ENCODE results near the gene CPXM2. TPM values are rescaled to one million over a fixed set of nuclear protein-coding genes. Genes with fewer than 3 reads are reported as not detected.

Gene CPXM2
- total RNA-seq, 1 experiment from 2014 or later: 0.12 TPM

DNA sequence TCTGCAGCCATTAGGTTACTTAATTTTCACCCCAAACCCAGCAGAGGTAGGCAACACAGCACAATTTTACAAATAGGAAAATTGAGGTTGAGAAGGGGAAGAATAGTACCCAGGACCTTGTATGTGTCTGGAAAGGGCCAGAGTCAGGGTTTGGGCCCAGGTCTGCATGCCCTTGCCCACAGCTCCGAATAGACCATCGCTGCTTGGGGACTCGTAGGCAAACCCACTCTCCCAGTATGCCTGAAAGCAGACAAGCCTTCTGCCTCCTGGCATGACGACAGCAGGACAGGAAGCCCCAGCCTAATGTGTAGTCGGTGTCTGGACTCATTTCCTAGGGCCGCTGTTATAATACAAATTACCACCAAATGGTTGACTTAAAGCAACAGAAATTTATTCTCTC, 133.8 kb downstream of the CPXM2 start:
- no peak for TF ChIP-seq FOSL1 (IDR thresholded peaks at IDR 0.05; ENCODE audit: low read depth)
- no peak for TF ChIP-seq ZFX (IDR thresholded peaks at IDR 0.05)
- TF ChIP-seq MAX (IDR thresholded peaks at IDR 0.05): no peak
- no peak for TF ChIP-seq SRF (IDR thresholded peaks at IDR 0.05; ENCODE audit: low read depth)
- TF ChIP-seq EGR1 (IDR thresholded peaks at IDR 0.05; ENCODE audit: low read depth): no peak
- TF ChIP-seq CTCF (IDR thresholded peaks at IDR 0.05 in 2 of 3, conservative IDR thresholded peaks at IDR 0.05 in 1 of 3; ENCODE audit: borderline replicate concordance in 1 of 3, insufficient read depth in 1 of 3, low read depth in 2 of 3, low read length in 2 of 3): no peak
- no peak for TF ChIP-seq CEBPB (IDR thresholded peaks at IDR 0.05; ENCODE audit: low read depth)
- TF ChIP-seq POLR2AphosphoS5 (IDR thresholded peaks at IDR 0.05; ENCODE audit: low read depth, low read length): no peak
- TF ChIP-seq JUND (IDR thresholded peaks at IDR 0.05): no peak
- TF ChIP-seq EZH2phosphoT487 (IDR thresholded peaks at IDR 0.05; ENCODE audit: borderline replicate concordance): no peak
- no peak for TF ChIP-seq ELF1 (IDR thresholded peaks at IDR 0.05; ENCODE audit: borderline replicate concordance, low read depth)
- TF ChIP-seq, protein P1, sequence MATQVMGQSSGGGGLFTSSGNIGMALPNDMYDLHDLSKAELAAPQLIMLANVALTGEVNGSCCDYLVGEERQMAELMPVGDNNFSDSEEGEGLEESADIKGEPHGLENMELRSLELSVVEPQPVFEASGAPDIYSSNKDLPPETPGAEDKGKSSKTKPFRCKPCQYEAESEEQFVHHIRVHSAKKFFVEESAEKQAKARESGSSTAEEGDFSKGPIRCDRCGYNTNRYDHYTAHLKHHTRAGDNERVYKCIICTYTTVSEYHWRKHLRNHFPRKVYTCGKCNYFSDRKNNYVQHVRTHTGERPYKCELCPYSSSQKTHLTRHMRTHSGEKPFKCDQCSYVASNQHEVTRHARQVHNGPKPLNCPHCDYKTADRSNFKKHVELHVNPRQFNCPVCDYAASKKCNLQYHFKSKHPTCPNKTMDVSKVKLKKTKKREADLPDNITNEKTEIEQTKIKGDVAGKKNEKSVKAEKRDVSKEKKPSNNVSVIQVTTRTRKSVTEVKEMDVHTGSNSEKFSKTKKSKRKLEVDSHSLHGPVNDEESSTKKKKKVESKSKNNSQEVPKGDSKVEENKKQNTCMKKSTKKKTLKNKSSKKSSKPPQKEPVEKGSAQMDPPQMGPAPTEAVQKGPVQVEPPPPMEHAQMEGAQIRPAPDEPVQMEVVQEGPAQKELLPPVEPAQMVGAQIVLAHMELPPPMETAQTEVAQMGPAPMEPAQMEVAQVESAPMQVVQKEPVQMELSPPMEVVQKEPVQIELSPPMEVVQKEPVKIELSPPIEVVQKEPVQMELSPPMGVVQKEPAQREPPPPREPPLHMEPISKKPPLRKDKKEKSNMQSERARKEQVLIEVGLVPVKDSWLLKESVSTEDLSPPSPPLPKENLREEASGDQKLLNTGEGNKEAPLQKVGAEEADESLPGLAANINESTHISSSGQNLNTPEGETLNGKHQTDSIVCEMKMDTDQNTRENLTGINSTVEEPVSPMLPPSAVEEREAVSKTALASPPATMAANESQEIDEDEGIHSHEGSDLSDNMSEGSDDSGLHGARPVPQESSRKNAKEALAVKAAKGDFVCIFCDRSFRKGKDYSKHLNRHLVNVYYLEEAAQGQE (IDR thresholded peaks at IDR 0.05; ENCODE audit: low read depth): no peak
- TF ChIP-seq SP1 (IDR thresholded peaks at IDR 0.05; ENCODE audit: low read depth): no peak
- TF ChIP-seq, protein P2, sequence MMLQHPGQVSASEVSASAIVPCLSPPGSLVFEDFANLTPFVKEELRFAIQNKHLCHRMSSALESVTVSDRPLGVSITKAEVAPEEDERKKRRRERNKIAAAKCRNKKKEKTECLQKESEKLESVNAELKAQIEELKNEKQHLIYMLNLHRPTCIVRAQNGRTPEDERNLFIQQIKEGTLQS (IDR thresholded peaks at IDR 0.05): no peak
- TF ChIP-seq ZBTB33 (IDR thresholded peaks at IDR 0.05; ENCODE audit: extremely low read depth, insufficient replicate concordance, low read length): no peak
- TF ChIP-seq RAD21 (IDR thresholded peaks at IDR 0.05; ENCODE audit: low read depth): no peak
- TF ChIP-seq SIN3A (IDR thresholded peaks at IDR 0.05; ENCODE audit: low read depth): no peak
- no peak for TF ChIP-seq YY1 (IDR thresholded peaks at IDR 0.05; ENCODE audit: extremely low read depth, insufficient replicate concordance, low read depth, low read length)
- TF ChIP-seq TCF7L2 (IDR thresholded peaks at IDR 0.05; ENCODE audit: borderline replicate concordance, extremely low read depth, insufficient read depth, insufficient read length): no peak
- no peak for TF ChIP-seq CBX3 (IDR thresholded peaks at IDR 0.05; ENCODE audit: low read depth)
- no peak for DNase-seq (ENCODE audit: low read depth, low spot score)
- H3K27ac ChIP-seq (ENCODE audit: low read depth, low read length): no peak overlapping the region
- ChIA-PET POLR2A (no interaction called here), RAD21 (ENCODE audit: low non-redundant PET in 1 of 2, low total read pairs in 2 of 2, uncharacterized antibody in 2 of 2, unreplicated experiment in 2 of 2) (no interaction called here), CTCF (no interaction called here)
- no peaks in the 10 kb centered on the region for H3K9me3 ChIP-seq (ENCODE audit: control insufficient read depth in 1 of 2, insufficient read depth in 1 of 2, low read depth in 1 of 2, low read length in 2 of 2)
- no peak overlapping the region for H2AFZ ChIP-seq (ENCODE audit: low read depth, low read length, poor library complexity, severe bottlenecking)
- no peaks in the 10 kb centered on the region for H3K9me2 ChIP-seq (ENCODE audit: insufficient read depth)
- no peaks in the 10 kb centered on the region for H3K4me1 ChIP-seq (ENCODE audit: control insufficient read depth in 1 of 2, insufficient read depth in 2 of 2, low read length in 2 of 2)
- no peak overlapping the region for H3K4me2 ChIP-seq (ENCODE audit: low read length)
- peaks cover 73% of the 10 kb centered on the region for H3K27me3 ChIP-seq (ENCODE audit: insufficient read depth, low read length)
- ATAC-seq: no peak
- intact Hi-C loops (cut with micrococcal nuclease): no loop called here
- no peaks in the 10 kb centered on the region for H3K36me3 ChIP-seq (ENCODE audit: control insufficient read depth in 1 of 2, insufficient read depth in 2 of 2, low read length in 2 of 2)
- H3K9ac ChIP-seq (ENCODE audit: low read length): no peak overlapping the region
- no peak overlapping the region for H3K4me3 ChIP-seq (replicated peaks in 1 of 2; ENCODE audit: low read depth in 1 of 2, low read length in 2 of 2)
- no TSS peak for BruUV-seq (replicated peaks)
- H4K20me1 ChIP-seq (ENCODE audit: insufficient read depth): no peaks in the 10 kb centered on the region
- no peaks in the 10 kb centered on the region for H3K79me2 ChIP-seq (ENCODE audit: insufficient read depth, low read length)

Measured in HCT116 (cell line).